Mammary epithelial cell (primary cell): ENCODE data around the gene IFT27.

Experiments
- EZH2 ChIP-seq: IDR thresholded peaks from 2 replicates; pipeline ENCODE4 v1.6.1; 2012; ENCODE audit warnings: low read length, inconsistent platforms, borderline replicate concordance
- TF ChIP-seq, protein P1 (sequence below), 2 donors: IDR thresholded peaks in 1 of 2; conservative IDR thresholded peaks in 1 of 2; 2 replicates each; pipeline ENCODE4 v1.5.1; 2011 to 2012; ENCODE audit warnings: inconsistent platforms in 2 of 2, low read length in 2 of 2, mild to moderate bottlenecking in 2 of 2, control low read depth in 1 of 2, low read depth in 1 of 2; ENCODE audit not compliant: insufficient read depth in 1 of 2; ENCODE audit errors: extremely low read depth in 1 of 2

DNA sequence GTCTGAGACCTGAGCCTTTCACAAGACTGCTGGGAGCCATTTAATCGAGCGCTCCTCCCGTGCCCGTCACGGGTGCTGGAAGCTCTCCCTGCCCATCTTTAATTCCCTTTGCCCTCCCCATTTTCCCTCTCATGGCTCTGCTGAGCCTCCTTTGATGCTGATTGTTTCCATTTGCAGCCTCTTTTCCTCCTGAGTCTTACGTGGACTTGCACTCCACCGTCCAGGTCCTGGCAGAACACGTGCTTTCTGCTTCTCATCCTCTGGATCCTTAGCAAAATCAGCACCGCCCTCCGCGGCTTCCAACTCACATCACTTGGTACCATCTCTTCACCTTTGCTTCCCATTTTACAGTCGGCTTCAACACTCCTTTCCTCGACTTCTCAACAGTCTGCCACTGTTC is 7.3 kb downstream of the IFT27 start:
- TF ChIP-seq, protein P1, sequence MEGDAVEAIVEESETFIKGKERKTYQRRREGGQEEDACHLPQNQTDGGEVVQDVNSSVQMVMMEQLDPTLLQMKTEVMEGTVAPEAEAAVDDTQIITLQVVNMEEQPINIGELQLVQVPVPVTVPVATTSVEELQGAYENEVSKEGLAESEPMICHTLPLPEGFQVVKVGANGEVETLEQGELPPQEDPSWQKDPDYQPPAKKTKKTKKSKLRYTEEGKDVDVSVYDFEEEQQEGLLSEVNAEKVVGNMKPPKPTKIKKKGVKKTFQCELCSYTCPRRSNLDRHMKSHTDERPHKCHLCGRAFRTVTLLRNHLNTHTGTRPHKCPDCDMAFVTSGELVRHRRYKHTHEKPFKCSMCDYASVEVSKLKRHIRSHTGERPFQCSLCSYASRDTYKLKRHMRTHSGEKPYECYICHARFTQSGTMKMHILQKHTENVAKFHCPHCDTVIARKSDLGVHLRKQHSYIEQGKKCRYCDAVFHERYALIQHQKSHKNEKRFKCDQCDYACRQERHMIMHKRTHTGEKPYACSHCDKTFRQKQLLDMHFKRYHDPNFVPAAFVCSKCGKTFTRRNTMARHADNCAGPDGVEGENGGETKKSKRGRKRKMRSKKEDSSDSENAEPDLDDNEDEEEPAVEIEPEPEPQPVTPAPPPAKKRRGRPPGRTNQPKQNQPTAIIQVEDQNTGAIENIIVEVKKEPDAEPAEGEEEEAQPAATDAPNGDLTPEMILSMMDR (conservative IDR thresholded peaks at IDR 0.05 in 1 of 2, IDR thresholded peaks at IDR 0.05 in 1 of 2; ENCODE audit: extremely low read depth in 1 of 2, insufficient read depth in 1 of 2, low read depth in 1 of 2, low read length in 2 of 2): no peak
- no peak for TF ChIP-seq EZH2
